ENCODE data around the gene HSD17B2. TPM values are rescaled to one million over a fixed set of nuclear protein-coding genes. Genes with fewer than 3 reads are reported as not detected.

HSD17B2 gene
- total RNA-seq, 1 donor from 2014 or later = not detected

DNA sequence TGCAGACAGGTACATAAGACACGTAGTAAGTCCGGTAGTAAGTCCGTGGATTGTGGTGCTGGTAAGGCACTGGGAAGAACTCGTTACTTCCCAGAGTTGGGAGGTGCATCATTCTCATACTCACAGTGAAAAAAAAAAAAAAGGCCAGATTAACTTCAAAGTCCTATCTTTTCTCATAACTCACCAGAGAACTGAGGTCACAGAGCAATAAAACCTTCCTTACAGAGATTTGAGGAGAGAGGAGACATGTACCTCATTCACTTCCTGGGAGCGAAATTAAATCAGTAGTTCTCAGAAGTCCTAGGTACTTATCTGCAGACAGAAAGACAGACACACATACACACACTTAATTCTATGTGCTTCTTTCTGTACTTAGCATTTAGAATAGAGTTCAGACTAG is 112.5 kb downstream of the HSD17B2 start:
- no peak for ATAC-seq
- no peak for DNase-seq (ENCODE audit: missing footprints)
- intact Hi-C loops (cut with DNase I) = no loop called here

Other genes with a start within 250 kb of the HSD17B2 start
- 0.43 TPM for gene SDR42E1, start 23.8 kb upstream of the HSD17B2 start, total RNA-seq
- 9.6 TPM for gene MPHOSPH6, start 135.0 kb downstream of the HSD17B2 start, total RNA-seq